Psoas muscle (tissue), 8 donors: ENCODE data around the gene RD3L. TPM values are rescaled to one million over a fixed set of nuclear protein-coding genes. Genes with fewer than 3 reads are reported as not detected.

Source experiments
- ATAC-seq, 4 donors: fragments of 200-7000 bp; cut with Tn5 transposase; one replicate each; pipeline ENCODE4 v1.9.1; 2020; ENCODE audit warnings: moderate library complexity in 3 of 4, mild to moderate bottlenecking in 2 of 4
- DNase-seq, 2 donors: peaks; one replicate each; pipeline ENCODE4 v3.0.0-alpha.2; 2020
- H3K27ac ChIP-seq: fragments of 200-600 bp; one replicate; pipeline ENCODE4 v1.8.0; 2022
- H3K27me3 ChIP-seq, 3 donors: fragments of 200-600 bp in 1 of 3; one replicate each; pipeline versions ENCODE4 v1.6.1 to v1.8.0; 2013 to 2022; ENCODE audit warnings: low read length in 2 of 3, mild to moderate bottlenecking in 2 of 3, moderate library complexity in 1 of 3; ENCODE audit not compliant: insufficient read depth in 3 of 3
- H3K36me3 ChIP-seq, 2 donors: fragments of 200-600 bp in 1 of 2; one replicate each; pipeline versions ENCODE4 v1.6.1 to v1.8.0; 2013 to 2022; ENCODE audit warnings: low read depth in 1 of 2, mild to moderate bottlenecking in 1 of 2, moderate library complexity in 1 of 2; ENCODE audit not compliant: insufficient read depth in 1 of 2
- H3K4me1 ChIP-seq: fragments of 200-600 bp; one replicate; pipeline ENCODE4 v1.8.0; 2022
- H3K4me3 ChIP-seq: fragments of 200-600 bp; one replicate; pipeline ENCODE4 v1.8.0; 2022; ENCODE audit warnings: mild to moderate bottlenecking
- H3K9me3 ChIP-seq: fragments of 200-600 bp; one replicate; pipeline ENCODE4 v1.8.0; 2022
- CTCF ChIP-seq: fragments of 200-600 bp; IDR thresholded peaks from one replicate; pipeline ENCODE4 v1.8.0; 2022; ENCODE audit warnings: antibody characterized with exemption
- WGBS, 3 donors: extraction: QIAGEN DNeasy Blood & Tissue Kit; methylation state at CpG; one replicate each; pipeline versions ENCODE4 v1.1.6 to v1.1.7; 2013; 5-methylcytosine and 5-hydroxymethylcytosine counted together
- intact Hi-C, 2 donors: fragments of 100-400 bp; cut with DNase I; formaldehyde crosslinking; loops; one replicate each; pipeline versions ENCODE4 v1.11.0 to v1.14.2; 2022
- polyA plus RNA-seq, 3 donors: library from polyadenylated mRNA; stranded (reverse); fragments of 200-250 nt; gene quantifications; one replicate each; pipeline ENCODE4 v1.2.3, GENCODE V29; 2013
- total RNA-seq, 4 donors: library from RNA; stranded (reverse); fragmentation: NEBNext Ultra II Directional in 2 of 4; extraction: Animal tissue kit (Norgen Biotek cat#: 25700) in 2 of 4; gene quantifications; one replicate each; pipeline versions ENCODE4 v1.2.1 to v1.2.4, GENCODE V29; 2021 to 2023
- donor health status: healthy with polysubstance abuse.
- donor health status: DM: no; HTN: no; CAD: no; lungs with moderate emphysema.
- donor health status: Bipolar disorder and iron deficiency.
- donor health status: healthy.
- donor health status: DM: yes; HTN: yes; CAD: no.
- donor health status: DM: no; HTN: no; CAD: no.
- donor health status: DM: no; HTN: no; CAD: no.
- donor health status: DM: yes; HTN: yes; CAD: no.

RD3L gene
- total and polyA plus RNA-seq, 7 donors = not detected

GRCh38 chr14:103948442-103948841 is 6.1 kb upstream of the RD3L start:
- no peak for DNase-seq
- no peak for TF ChIP-seq CTCF
- H3K27ac ChIP-seq = no peak overlapping the region
- no peaks in the 10 kb centered on the region for H3K36me3 ChIP-seq
- no peak overlapping the region for H3K4me3 ChIP-seq
- no peak for ATAC-seq
- intact Hi-C loops = no loop called here
- WGBS, 3 donors = 77 to 80% (median 78%) methylated on average over 2 of the region's 2 CpGs
- H3K4me1 ChIP-seq = no peaks in the 10 kb centered on the region
- peaks cover 0 to 5% (median 0%) of the 10 kb centered on the region in 3 donors for H3K27me3 ChIP-seq
- H3K9me3 ChIP-seq = peaks cover 5% of the 10 kb centered on the region

- intact Hi-C loops = no loop called here
- peaks cover 6% of the 10 kb centered on the region for H3K4me1 ChIP-seq
- ATAC-seq (no peak), DNase-seq (no peak)
- peaks cover 5% of the 10 kb centered on the region for H3K9me3 ChIP-seq
- H3K27ac ChIP-seq = no peak overlapping the region
- WGBS, 3 donors = 87 to 94% (median 88%) methylated on average over 2 of the region's 2 CpGs
- H3K36me3 ChIP-seq = no peaks in the 10 kb centered on the region
- no peak for TF ChIP-seq CTCF
- no peak overlapping the region for H3K4me3 ChIP-seq
- peaks cover 0 to 5% (median 0%) of the 10 kb centered on the region in 3 donors for H3K27me3 ChIP-seq
Measured at GRCh38 chr14:103946975-103947374, 4.6 kb upstream of the RD3L start.

GRCh38 chr14:103943673-103944072 is 1.3 kb upstream of the RD3L start:
- ATAC-seq = no peak
- no peak for DNase-seq
- H3K4me1 ChIP-seq = peaks cover 6% of the 10 kb centered on the region
- intact Hi-C loops = no loop called here
- no peak for TF ChIP-seq CTCF
- H3K9me3 ChIP-seq = peaks cover 5% of the 10 kb centered on the region
- H3K27ac ChIP-seq = no peak overlapping the region
- peaks cover 0 to 5% (median 0%) of the 10 kb centered on the region in 3 donors for H3K27me3 ChIP-seq
- H3K4me3 ChIP-seq = no peak overlapping the region
- H3K36me3 ChIP-seq = no peaks in the 10 kb centered on the region
- 61 to 66% (median 64%) methylated on average over 5 of the region's 5 CpGs for WGBS, 3 donors

GRCh38 chr14:103941462-103941861 is 867 bp downstream of the RD3L start:
- H3K9me3 ChIP-seq = no peaks in the 10 kb centered on the region
- intact Hi-C loops = no loop called here
- ATAC-seq = no peak
- DNase-seq = no peak
- H3K36me3 ChIP-seq = no peaks in the 10 kb centered on the region
- H3K4me1 ChIP-seq = peaks cover 6% of the 10 kb centered on the region
- 68 to 77% (median 74%) methylated on average over 7 of the region's 7 CpGs for WGBS, 3 donors
- no peak overlapping the region for H3K27ac ChIP-seq
- no peaks in the 10 kb centered on the region for H3K27me3 ChIP-seq
- no peak overlapping the region for H3K4me3 ChIP-seq
- TF ChIP-seq CTCF = no peak

GRCh38 chr14:103935102-103935501 is 7.2 kb downstream of the RD3L start:
- DNase-seq (no peak), ATAC-seq (no peak)
- no peak for TF ChIP-seq CTCF
- intact Hi-C loops = no loop called here
- H3K4me1 ChIP-seq = no peaks in the 10 kb centered on the region
- H3K36me3 ChIP-seq = no peaks in the 10 kb centered on the region
- no peak overlapping the region for H3K4me3 ChIP-seq
- H3K9me3 ChIP-seq = no peaks in the 10 kb centered on the region
- 76 to 85% (median 81%) methylated on average over 2 of the region's 2 CpGs for WGBS, 3 donors
- no peak overlapping the region for H3K27ac ChIP-seq
- no peaks in the 10 kb centered on the region for H3K27me3 ChIP-seq
